ENCODE measurements around the gene MICAL2.

GRCh38 chr11:12170984-12171383 is 60.6 kb downstream of the MICAL2 start:
- TF ChIP-seq CTCF (conservative IDR thresholded peaks at IDR 0.05; ENCODE audit: low read depth, low read length) (no peak), EZH2phosphoT487 (IDR thresholded peaks at IDR 0.05; ENCODE audit: borderline replicate concordance, low read length) (no peak)

Measured in PC-3 (cell line).